Measurements from ENCODE around the gene NFS1.
"Not testable (repeated sequence)": the region's sequence is repeated elsewhere in the genome, so short reads cannot be mapped to it uniquely, and the experiment has no call there.

NFS1 gene

GRCh38 chr20:35711588-35712209, 12.5 kb upstream of the NFS1 start:
- TF ChIP-seq, protein P1, sequence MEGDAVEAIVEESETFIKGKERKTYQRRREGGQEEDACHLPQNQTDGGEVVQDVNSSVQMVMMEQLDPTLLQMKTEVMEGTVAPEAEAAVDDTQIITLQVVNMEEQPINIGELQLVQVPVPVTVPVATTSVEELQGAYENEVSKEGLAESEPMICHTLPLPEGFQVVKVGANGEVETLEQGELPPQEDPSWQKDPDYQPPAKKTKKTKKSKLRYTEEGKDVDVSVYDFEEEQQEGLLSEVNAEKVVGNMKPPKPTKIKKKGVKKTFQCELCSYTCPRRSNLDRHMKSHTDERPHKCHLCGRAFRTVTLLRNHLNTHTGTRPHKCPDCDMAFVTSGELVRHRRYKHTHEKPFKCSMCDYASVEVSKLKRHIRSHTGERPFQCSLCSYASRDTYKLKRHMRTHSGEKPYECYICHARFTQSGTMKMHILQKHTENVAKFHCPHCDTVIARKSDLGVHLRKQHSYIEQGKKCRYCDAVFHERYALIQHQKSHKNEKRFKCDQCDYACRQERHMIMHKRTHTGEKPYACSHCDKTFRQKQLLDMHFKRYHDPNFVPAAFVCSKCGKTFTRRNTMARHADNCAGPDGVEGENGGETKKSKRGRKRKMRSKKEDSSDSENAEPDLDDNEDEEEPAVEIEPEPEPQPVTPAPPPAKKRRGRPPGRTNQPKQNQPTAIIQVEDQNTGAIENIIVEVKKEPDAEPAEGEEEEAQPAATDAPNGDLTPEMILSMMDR (IDR thresholded peaks at IDR 0.05; ENCODE audit: extremely low read depth, insufficient read depth, missing control alignments): no peak
- in situ Hi-C loops (cut with MboI; ENCODE audit: low pct_unique_long_range_greater_than_20kb, low sequenced_read_pairs, unreplicated experiment): no loop called here
- DNase-seq (ENCODE audit: low spot score): no peak

DNA sequence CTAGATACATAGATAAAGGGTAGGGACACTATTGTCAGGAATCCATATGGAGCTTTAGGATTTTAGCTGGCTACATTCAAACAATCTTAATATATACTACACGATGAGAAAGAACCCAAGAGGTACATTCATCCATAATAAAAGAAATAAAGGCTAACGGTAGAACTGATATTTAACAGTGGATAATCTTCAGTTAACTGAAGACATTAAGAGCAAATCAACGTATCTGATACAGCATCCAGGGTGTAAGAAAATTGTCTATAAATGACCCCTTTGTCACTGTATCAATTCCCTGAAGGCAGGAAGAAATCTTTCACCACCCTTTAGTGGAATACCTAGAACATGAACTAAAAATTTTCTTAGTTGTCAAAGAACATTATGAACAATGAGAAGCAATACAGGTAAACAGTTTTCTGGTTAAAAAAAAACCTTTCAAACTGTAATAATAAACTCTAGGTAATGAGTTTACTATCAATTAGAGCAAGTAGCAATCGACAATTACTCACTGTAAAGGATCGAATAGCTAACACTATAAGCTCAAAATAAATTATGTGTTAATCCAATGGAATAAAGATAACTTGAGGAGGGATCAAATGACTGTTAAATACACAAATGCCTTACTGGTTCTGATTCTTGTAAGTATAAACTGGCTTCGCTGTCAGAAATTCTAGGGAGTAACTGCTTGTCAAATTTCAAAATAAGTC, 11.9 kb upstream of the NFS1 start:
- no peak for DNase-seq (ENCODE audit: low spot score)
- in situ Hi-C loops (cut with MboI; ENCODE audit: low pct_unique_long_range_greater_than_20kb, low sequenced_read_pairs, unreplicated experiment): no loop called here
- TF ChIP-seq, protein P1 (IDR thresholded peaks at IDR 0.05; ENCODE audit: extremely low read depth, insufficient read depth, missing control alignments): no peak

- in situ Hi-C loops (cut with MboI; ENCODE audit: low pct_unique_long_range_greater_than_20kb, low sequenced_read_pairs, unreplicated experiment): no loop called here
- TF ChIP-seq, protein P1 (IDR thresholded peaks at IDR 0.05; ENCODE audit: extremely low read depth, insufficient read depth, missing control alignments): no peak
These were observed 10.9 kb upstream of the NFS1 start for GRCh38 chr20:35710039-35710438.

DNA sequence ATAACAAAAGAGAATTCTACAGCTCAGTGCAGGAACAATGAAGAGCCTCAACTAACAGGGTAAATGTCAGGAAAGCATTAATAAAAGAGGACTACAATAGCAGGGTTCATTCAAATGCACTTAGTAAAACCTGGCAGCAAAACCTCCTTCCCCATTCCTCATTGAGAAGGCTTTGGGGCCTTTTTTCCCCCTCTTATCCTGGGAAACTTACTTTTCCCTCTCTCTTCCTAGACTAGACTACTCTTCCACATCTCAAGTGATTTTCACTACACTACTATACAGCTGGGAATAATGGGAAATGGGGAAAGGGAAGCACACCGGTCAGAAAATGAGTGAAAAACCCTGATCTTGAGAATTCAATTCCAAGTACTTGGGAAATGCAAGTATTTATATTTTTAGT, 10.1 kb upstream of the NFS1 start:
- TF ChIP-seq, protein P1 (IDR thresholded peaks at IDR 0.05; ENCODE audit: extremely low read depth, insufficient read depth, missing control alignments): no peak
- no peak for DNase-seq (ENCODE audit: low spot score)
- in situ Hi-C loops (cut with MboI; ENCODE audit: low pct_unique_long_range_greater_than_20kb, low sequenced_read_pairs, unreplicated experiment): no loop called here

More at GRCh38 chr20:35710039-35710438, 10.9 kb upstream of the NFS1 start:
- DNase-seq (ENCODE audit: low spot score): no peak

DNA sequence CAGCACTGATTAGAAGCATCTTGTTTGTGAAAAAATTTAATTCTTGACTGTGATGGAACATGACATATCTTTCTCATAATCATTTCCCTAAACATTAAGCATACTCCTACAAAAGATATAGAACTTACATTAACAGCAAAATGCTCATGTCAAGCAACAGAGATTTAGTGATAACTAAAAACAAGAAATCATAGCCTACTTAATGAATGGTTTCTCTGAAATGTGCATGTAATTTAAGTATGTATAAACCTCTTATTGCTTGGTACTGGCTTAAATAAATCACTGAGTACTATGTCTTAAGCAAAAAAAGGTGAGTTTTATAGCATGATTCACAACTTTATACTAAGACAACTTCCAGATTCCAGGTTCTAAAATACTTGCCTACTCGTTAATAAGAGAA, 9.3 kb upstream of the NFS1 start:
- in situ Hi-C loops (cut with MboI; ENCODE audit: low pct_unique_long_range_greater_than_20kb, low sequenced_read_pairs, unreplicated experiment): no loop called here
- DNase-seq (ENCODE audit: low spot score): no peak
- TF ChIP-seq, protein P1 (IDR thresholded peaks at IDR 0.05; ENCODE audit: extremely low read depth, insufficient read depth, missing control alignments): no peak

DNA sequence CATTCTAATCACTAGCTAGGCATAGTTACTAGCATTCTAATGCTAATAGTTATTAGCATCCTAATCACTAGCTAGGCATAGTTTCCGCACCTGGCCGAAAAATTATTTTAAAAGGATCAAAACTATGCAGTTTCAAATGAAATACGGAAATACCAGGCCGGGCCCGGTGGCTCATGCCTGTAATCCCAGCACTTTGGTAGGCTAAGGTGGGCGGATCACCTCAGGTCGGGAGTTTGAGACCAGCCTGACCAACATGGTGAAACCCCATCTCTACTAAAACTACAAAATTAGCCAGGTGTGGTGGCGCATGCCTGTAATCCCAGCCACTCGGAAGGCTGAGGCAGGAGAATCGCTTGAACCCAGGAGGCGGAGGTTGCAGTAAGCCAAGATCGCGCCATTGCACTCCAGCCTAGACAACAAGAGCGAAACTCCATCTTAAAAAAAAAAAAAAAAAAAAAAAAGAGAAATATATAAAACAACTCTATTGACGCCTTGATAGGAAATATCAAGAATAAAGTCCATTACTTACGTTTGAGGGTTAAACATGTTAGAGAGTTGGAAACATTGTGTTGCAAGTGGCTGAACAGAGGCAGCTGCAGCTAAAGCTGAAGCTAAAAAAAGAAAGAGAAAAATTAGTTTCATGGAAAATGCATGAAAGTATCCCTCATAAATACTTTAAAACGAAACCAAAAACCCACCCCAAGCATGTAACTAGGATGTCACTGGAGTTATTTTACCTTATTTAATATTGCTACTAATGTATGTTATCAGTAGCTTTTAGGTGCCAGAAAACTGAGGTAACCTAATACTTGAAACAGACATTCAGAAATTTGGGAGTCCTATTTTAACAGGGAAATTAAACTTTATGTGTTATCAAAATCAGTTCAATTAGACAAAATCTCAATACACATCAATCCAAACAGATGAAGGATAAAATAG, 7.7 kb upstream of the NFS1 start:
- DNase-seq (ENCODE audit: low spot score); in situ Hi-C loops (cut with MboI; ENCODE audit: low pct_unique_long_range_greater_than_20kb, low sequenced_read_pairs, unreplicated experiment): not testable (repeated sequence)

DNA sequence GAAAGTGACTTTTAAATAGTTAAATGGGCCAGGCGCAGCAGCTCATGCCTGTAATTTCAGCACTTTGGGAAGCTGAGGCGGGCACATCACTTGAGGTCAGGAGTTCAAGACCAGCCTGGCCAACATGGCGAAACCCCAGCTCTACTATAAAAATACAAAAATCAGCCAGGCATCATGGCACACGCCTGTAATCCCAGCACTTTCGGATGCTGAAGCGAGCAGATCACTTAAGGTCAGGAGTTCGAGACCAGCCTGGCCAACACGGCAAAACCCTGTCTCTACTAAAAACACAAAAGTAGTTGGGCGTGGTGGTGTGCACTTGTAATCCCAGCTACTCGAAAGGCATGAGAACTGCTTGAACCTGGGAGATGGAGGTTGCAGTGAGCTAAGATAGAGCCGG, 6.7 kb upstream of the NFS1 start:
- DNase-seq (ENCODE audit: low spot score); in situ Hi-C loops (cut with MboI; ENCODE audit: low pct_unique_long_range_greater_than_20kb, low sequenced_read_pairs, unreplicated experiment): not testable (repeated sequence)
